Germinal center (tissue), 1 donor: Measurements from ENCODE around the gene IQCH.
A peak's percentile ranks its signal among the peaks of the same experiment; 100 is the strongest.

ENCODE experiments used
- DNase-seq: peaks from one replicate; pipeline ENCODE4 v3.0.0; 2012; ENCODE audit warnings: mixed read lengths, low spot score

IQCH gene

GRCh38 chr15:67254238-67255175 lies at the start of gene IQCH, which contains the start of gene AAGAB:
Gene IQCH, plus strand, starts transcription at chr15:67254786. Its CDS starts 111 bp downstream, at chr15:67254897.
Gene AAGAB, minus strand, starts transcription at chr15:67254661. Its CDS starts 30 bp downstream, at chr15:67254631.
- peak; percentile 96 for DNase-seq

DNA sequence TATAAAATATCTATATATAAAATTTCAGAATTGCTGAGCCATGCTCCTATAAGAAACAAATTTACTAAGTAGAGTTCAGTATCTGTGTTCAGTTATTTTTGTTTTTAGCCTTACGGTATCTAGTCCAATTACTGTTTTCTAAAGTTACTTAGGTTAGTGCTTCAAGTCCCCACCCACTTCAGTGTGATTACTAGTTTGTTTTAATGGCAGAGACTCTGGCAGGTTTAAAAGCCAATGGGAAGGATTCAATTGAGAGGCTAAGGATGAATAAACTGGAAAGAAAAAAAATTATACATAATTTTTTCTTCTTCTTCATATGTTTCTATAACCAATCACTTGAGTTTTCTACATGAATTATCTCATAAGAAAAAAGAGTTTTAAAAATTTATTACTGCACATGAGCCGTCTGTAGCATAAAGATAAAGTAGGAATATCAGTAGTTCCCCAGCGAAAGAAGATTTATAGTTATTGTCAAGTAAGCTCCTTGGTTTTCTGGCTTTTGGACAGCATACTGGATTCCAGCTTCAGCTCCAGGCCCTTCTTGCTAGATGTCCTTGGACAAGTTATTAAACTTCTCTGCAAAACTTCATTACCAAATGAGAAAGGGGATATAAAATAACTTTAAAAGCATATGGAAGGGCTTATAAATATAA lies 46.9 kb upstream of the IQCH start:
- no peak for DNase-seq

DNA sequence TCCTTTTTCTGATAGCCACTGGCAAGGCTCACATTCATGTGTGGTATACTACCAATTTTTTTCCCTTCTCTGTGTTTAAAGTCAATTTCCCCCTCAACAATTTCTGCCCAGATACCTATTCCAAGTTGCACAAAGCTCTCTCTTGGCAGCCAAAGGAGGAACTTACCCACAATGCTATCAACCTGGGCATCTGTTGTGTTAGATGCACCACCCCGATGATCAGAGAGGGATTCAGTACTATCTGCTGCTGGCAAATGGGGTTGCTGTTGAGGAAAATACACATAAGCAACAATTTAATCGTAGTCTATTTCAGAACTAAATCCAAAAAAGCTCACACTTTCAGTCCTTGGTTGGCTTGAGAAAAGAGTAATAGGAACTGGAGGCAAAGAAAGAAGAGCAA lies 46.2 kb upstream of the IQCH start:
- DNase-seq: no peak

GRCh38 chr15:67210555-67211168 lies 43.9 kb upstream of the IQCH start:
- DNase-seq: no peak

DNA sequence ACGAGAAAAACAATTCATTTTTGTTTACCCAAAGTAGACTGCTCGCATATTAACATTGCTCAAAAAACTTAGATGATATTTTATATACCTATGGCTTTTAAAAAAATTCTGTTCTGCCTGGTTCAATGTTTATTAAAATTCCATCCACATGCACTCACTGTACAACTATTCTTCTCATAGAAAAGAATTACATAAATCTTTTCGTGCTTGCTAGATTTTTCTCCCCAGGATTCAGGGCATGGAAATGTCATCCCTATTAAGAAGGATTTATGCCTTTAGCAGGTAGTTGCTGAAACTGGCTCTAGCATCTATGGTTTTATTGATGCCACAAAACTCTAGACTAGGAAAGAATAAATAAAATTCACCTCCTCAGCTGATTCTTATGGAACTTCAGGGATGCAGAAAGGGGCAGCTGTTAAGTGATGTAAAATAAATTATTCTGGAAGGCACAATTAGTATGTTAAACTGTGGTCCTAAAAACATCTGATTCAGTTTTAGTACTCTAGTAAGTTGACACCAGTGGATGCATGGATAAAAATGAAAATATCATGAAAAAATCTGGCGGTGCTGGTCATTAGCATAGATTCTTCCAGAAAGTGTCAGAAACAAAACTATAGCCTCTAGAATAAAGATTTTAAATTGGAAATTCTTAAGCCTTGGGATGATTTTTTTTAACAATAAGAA lies 41.8 kb upstream of the IQCH start:
- no peak for DNase-seq

DNA sequence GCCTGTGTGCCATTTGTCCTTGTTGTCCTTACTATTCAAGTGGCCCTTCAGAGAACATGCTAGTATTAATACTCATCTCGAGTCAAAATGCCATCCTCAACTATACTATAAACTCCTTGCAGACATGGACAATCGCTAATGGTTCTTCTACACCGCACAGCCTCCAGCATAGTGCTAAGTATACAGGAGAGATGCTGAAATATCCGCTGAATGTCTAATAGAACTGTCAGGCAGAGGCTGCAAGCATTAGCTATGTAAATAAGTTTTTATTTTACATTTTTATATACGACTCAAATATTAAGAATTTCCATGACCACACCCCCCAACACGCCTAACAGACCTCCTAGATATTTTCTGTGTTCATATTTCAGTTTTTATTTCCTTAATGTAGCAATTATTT lies 39.5 kb upstream of the IQCH start:
- no peak for DNase-seq

DNA sequence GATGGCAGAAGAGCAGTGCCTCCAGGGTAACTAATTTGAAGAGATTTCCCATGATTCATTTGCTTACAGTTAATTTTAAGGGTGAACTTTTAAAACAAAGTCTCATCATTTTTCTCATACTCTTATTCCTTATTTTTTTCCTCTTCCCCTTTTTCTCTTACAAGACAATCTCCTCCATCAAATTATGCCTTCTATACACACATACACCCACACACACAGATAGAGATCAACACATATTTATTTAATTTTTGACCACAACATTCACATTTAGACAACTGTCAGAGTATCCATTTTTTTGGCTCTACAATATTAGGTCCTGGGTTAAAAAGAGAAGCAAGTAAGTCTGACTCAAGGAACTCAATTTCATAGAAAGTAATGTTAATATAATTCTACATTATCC lies 37.7 kb upstream of the IQCH start:
- no peak for DNase-seq

DNA sequence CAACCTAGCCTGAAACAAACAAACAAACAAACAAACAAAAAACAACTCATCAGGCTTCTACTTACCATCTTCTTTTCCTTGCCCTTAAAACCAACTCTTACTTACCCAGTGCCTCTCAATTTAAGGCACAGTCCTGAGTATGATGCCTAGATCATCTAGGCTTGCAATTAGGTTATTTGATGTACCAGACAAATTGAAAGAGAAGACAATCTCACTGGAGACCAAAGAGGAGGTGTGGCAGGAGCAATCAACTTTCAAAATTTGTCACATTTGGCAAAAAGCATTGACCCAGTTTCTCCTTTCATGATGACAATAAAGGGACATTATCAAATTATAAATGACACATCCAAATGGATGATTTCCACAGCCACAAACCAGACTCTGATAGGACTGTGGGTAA lies 36.2 kb upstream of the IQCH start:
- DNase-seq: no peak

GRCh38 chr15:67219288-67219687 lies 35.3 kb upstream of the IQCH start:
- no peak for DNase-seq

DNA sequence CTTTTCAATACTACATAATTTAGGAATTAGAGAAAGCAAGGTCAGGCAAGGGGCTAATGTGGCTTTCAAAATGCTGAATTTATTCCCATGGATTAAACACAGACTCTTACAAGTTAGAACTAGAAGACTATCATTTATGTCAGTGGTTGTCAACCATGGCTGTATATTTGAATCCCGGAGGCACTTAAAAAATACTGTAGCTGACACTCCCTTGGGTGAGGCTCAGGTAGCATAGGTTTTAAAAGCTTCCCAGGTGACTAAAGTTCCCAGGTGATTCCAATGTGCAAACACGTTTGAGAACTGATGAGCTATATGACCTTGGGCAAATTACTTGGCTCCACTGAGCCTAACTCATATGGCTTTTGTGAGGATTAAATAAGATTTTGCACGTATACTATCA lies 29.7 kb upstream of the IQCH start:
- no peak for DNase-seq

GRCh38 chr15:67225336-67225735 lies 29.2 kb upstream of the IQCH start:
- no peak for DNase-seq

DNA sequence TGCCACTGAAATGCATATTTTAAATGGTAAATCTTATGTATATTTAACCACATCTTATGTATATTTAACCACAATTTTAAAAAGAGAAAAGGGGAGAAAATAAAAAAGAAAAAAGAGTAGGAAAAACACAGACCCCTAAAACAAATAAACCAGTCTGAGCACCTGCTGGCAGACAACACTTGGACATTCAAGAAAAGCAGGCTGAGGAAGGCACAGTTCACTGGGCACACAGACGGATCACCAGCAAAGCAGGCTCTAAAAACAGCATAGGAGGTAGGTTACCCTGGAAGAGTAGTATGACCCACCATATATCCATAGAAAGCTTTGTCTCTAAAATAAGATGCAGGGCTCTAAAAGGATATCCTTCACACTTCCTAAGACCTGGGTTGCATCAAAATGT lies 27.2 kb upstream of the IQCH start:
- DNase-seq: no peak

GRCh38 chr15:67227846-67228245 lies 26.7 kb upstream of the IQCH start:
- DNase-seq: no peak

DNA sequence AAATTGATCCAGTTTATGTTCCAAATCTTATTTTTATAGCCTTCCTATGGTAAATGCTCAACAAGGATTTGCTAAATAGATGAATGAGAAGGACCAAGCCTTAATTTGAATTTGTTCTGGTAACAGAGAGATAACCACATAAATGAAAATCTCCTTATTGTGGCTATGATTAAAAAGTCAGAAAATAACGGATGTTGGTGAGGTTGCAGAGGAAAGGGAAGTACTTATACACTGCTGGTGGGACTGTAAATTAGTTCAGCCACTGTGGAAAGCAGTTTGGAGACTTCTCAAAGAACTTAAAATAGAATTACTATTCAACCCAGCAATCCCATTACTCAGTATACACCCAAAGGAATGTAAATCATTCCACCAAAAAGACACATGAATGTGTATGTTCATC lies 26.3 kb upstream of the IQCH start:
- DNase-seq: no peak

- DNase-seq: no peak
Observed at GRCh38 chr15:67230504-67230903, 24.1 kb upstream of the IQCH start.

DNA sequence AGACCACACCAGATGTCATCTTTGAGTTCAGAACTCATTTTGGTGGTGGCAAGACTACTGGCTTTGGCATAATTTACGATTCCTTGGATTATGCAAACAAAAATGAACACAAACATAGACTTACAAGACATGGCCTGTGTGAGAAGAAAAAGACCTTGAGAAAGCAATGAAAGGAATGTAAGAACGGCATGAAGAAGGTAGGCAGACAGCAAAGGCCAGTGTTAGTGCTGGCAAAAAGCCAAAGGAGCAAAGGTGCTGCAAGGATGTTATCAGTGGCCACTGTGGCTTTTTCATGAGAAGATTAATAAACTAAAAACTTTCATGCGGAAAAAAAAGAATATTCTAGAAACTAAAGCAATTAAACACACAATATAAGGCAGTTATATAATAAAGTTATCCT lies 22.0 kb upstream of the IQCH start:
- no peak for DNase-seq

- DNase-seq: peak; percentile 17
Observed at GRCh38 chr15:67240235-67241131, 14.1 kb upstream of the IQCH start.

GRCh38 chr15:67241132-67241855 lies 13.3 kb upstream of the IQCH start:
- DNase-seq: peak; percentile 25

- no peak for DNase-seq
Observed at GRCh38 chr15:67242708-67243111, 11.9 kb upstream of the IQCH start.

DNA sequence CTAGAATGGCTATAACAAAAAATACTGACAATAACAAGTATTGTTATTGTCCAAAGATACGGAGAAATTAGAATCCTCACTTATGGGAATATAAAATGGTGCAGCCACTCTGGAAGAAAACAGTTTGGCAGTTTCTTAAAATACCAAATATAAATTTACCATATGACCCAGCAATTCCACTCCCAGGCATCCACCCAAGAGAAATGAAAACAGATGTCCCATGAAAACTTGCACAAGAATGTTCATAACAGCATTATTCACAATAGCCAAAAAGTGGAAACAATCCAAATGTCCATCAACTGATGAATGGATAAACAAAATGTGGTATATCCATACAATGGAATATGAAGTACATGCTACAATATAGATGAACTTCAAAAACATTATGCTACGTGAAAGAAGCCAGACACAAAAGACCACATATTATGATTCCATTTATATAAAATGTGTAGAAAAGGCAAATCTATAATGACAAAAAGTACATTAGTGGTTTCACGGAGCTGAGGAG lies 9.6 kb upstream of the IQCH start:
- DNase-seq: no peak
